Lower leg skin (tissue), 4 donors: ENCODE measurements around the gene PXYLP1. TPM values are rescaled to one million over a fixed set of nuclear protein-coding genes. Genes with fewer than 3 reads are reported as not detected.
"Not testable (repeated sequence)": the region's sequence is repeated elsewhere in the genome, so short reads cannot be mapped to it uniquely, and the experiment has no call there.

Experiments used
- DNase-seq, 2 donors: peaks; one replicate each; pipeline ENCODE4 v3.0.0-alpha.2; 2019; ENCODE audit warnings: low spot score in 2 of 2
- H3K4me3 ChIP-seq: fragments of 200-600 bp; sonication (generic); 2 replicates; pipeline ENCODE4 v1.5.1; 2017; ENCODE audit warnings: mild to moderate bottlenecking, low read depth; ENCODE audit not compliant: poor library complexity, severe bottlenecking
- POLR2A ChIP-seq, 2 donors: fragments of 450-650 bp; IDR thresholded peaks; one replicate each; pipeline ENCODE4 v1.6.1; 2016 to 2017; ENCODE audit warnings: antibody characterized with exemption in 2 of 2, mild to moderate bottlenecking in 1 of 2, moderate library complexity in 1 of 2
- WGBS, 2 donors: methylation state at CpG; one replicate each; pipeline ENCODE4 v1.1.5; 2018; 5-methylcytosine and 5-hydroxymethylcytosine counted together
- intact Hi-C: fragments of 100-400 bp; cut with DNase I; formaldehyde crosslinking; loops from one replicate; pipeline ENCODE4 v1.15.0; 2023; ENCODE audit warnings: low total_unique reads
- total RNA-seq, 4 donors: library from RNA; depleted of rRNA; stranded (reverse); fragments of >200 nt; gene quantifications; one replicate each; pipeline ENCODE4 v1.1.0, GENCODE V29; 2016
- TF ChIP-seq, protein P1 (sequence below), 3 donors: fragments of 450-650 bp; IDR thresholded peaks; one replicate each; pipeline ENCODE4 v1.5.1; 2016; ENCODE audit warnings: antibody characterized with exemption in 3 of 3, mild to moderate bottlenecking in 3 of 3, moderate library complexity in 2 of 3

Gene PXYLP1
- total RNA-seq, 4 donors from 2014 or later: 8.8 to 14.5 (median 10.2) TPM

DNA sequence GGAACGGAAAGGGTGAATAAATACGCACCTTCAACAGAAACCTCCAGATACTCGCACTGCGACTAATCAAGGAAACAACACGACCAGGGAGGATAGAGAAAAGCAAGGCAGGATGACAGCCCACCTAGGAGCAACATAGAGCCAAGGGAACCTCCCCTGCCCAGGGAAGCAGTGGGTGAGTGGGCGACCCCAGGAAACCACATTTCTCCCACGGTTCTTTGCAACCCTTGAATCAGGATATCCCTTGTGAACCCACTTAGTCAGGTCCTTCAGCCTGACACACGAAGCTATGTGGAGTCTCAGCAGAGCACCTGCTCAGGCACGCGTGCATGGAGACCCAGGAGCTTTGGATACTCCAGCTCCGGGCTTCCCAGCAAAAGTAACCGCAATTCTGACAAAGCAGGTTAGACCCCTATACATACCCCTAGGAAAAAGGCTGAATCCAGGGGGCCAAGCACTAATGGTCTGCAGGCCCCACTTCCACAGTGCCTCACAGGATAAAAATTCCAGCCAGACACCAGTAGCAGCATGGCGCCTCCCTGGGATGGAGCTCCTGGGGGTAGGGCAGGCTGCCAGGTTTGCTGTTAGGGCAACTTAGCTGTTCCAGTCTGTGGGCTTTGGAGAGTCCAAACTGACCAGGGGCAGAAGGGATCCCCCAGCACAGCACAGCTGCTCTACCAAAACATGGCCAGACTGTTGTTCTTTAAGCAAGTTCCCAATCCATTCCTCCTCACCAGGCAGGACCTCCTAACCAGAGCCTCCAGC lies 38.4 kb upstream of the PXYLP1 start:
- TF ChIP-seq POLR2A (IDR thresholded peaks at IDR 0.05): no peak
- TF ChIP-seq, protein P1, sequence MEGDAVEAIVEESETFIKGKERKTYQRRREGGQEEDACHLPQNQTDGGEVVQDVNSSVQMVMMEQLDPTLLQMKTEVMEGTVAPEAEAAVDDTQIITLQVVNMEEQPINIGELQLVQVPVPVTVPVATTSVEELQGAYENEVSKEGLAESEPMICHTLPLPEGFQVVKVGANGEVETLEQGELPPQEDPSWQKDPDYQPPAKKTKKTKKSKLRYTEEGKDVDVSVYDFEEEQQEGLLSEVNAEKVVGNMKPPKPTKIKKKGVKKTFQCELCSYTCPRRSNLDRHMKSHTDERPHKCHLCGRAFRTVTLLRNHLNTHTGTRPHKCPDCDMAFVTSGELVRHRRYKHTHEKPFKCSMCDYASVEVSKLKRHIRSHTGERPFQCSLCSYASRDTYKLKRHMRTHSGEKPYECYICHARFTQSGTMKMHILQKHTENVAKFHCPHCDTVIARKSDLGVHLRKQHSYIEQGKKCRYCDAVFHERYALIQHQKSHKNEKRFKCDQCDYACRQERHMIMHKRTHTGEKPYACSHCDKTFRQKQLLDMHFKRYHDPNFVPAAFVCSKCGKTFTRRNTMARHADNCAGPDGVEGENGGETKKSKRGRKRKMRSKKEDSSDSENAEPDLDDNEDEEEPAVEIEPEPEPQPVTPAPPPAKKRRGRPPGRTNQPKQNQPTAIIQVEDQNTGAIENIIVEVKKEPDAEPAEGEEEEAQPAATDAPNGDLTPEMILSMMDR (IDR thresholded peaks at IDR 0.05): no peak
- DNase-seq: no peak
- H3K4me3 ChIP-seq: no peak overlapping the region
- WGBS, 2 donors: 78 to 79% methylated on average over 13 of the region's 13 CpGs
- intact Hi-C loops: no loop called here

DNA sequence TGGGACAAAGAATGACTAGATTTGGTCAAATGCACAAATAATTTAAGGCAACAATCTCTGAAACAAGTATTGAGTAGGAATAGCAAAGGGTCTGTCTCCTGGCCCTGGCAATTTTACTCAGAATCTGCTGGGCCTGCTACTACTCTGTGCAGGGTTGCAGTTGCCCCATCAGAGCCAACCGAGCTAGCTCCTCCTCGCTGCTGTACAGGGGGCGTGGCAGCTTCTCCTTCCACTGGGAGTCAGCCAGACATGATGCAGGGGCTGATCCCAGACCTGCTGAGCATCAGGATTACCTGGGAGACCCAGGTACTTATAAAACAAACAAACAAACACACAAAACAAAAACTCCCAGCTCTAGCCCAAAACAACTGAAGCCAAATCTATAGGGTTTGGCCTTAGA lies 30.5 kb upstream of the PXYLP1 start:
- TF ChIP-seq POLR2A (IDR thresholded peaks at IDR 0.05): no peak
- TF ChIP-seq, protein P1 (IDR thresholded peaks at IDR 0.05): no peak
- no peak overlapping the region for H3K4me3 ChIP-seq
- 41 to 64% methylated on average over 3 of the region's 3 CpGs for WGBS, 2 donors
- intact Hi-C loops: no loop called here
- DNase-seq: peak in 1 of 2 donors; percentile 6

DNA sequence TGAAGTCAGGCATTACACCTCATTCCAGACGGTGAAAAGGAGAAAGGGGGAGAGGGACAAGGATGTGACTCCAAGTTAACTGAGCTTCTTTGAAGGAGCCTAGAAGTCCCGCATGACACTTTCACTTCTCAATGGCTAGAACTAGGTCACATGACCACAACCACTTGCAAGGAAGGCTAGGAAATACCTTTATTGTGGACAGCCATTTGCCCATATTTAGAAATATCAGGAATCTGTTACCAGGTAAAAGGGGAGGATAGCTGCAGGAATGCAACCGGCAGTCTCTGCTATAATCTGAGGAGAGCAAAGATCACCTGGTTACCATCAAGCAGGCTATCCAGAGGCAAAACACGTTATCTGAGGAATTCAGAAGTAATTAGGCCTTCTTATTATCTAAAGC lies 28.9 kb upstream of the PXYLP1 start:
- intact Hi-C loops: no loop called here
- no peak overlapping the region for H3K4me3 ChIP-seq
- no peak for DNase-seq
- TF ChIP-seq POLR2A (IDR thresholded peaks at IDR 0.05): no peak
- TF ChIP-seq, protein P1 (IDR thresholded peaks at IDR 0.05): no peak
- WGBS, 2 donors: 80 to 85% methylated on average over 4 of the region's 4 CpGs

DNA sequence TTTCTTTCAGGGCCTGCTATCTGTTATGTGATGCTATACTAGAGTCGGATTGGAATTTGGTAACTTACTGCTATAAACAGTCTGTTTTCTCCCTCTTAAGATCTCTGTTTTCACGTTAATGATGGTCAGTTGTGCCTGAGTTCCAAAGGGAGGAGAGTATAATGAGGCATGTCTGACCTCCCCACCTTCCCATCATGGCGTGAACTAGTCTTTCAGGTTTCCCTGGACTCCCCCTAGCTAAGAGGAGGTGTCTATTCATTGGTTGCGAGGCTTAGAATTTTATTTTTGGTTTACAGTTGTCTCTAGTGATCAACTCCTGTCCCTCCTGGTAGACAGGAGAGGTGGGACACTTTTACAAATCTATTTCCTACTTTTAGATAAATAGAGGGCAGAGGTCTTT lies 27.8 kb upstream of the PXYLP1 start:
- DNase-seq: no peak
- WGBS, 2 donors: 73 to 83% methylated on average over 4 of the region's 4 CpGs
- intact Hi-C loops: no loop called here
- TF ChIP-seq, protein P1 (IDR thresholded peaks at IDR 0.05): no peak
- no peak for TF ChIP-seq POLR2A (IDR thresholded peaks at IDR 0.05)
- H3K4me3 ChIP-seq: no peak overlapping the region

DNA sequence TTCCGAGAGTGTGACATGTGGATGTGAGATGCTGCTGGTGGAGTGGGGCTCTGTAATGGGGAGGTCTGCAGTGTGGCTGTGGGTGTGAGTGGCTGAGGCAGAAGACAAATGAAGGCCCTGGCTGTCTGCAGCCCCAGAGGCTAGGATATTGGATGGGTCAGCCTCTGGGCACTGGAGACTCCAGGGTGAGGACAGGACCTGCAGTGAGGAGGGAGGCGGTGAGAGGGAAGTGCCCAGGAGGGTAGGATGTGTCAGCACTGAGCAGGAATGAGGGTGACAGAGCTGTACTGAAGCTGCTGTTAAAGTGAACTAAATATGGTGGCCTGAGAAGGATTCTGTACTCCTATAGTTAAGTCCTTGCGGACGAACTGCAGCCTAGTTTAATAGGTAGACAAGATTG lies 27.3 kb upstream of the PXYLP1 start:
- no peak for DNase-seq
- TF ChIP-seq, protein P1 (IDR thresholded peaks at IDR 0.05): no peak
- intact Hi-C loops: no loop called here
- no peak overlapping the region for H3K4me3 ChIP-seq
- WGBS, 2 donors: 88 to 92% methylated on average over 4 of the region's 4 CpGs

DNA sequence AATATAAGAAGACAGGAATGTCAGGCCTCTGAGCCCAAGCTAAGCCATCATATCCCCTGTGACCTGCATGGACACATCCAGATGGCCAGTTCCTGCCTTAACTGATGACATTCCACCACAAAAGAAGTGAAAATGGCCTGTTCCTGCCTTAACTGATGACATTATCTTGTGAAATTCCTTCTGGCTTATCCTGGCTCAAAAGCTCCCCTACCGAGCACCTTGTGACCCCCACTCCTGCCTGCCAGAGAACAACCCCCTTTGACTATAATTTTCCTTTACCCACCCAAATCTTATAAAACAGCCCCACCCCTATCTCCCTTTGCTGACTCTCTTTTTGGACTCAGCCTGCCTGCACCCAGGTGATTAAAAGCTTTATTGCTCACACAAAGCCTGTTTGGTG lies 20.3 kb upstream of the PXYLP1 start:
- intact Hi-C loops, H3K4me3 ChIP-seq, DNase-seq: not testable (repeated sequence)
- 76 to 89% methylated on average over 1 of the region's 1 CpG for WGBS, 2 donors
